ENCODE results near the gene PSPH. TPM values are rescaled to one million over a fixed set of nuclear protein-coding genes. Genes with fewer than 3 reads are reported as not detected.
"Not testable (repeated sequence)": the region's sequence is repeated elsewhere in the genome, so short reads cannot be mapped to it uniquely, and the experiment has no call there.

The PSPH gene
- total and polyA plus RNA-seq, 3 donors from 2014 or later, result 16.6 to 21.5 (median 18.4) TPM

DNA sequence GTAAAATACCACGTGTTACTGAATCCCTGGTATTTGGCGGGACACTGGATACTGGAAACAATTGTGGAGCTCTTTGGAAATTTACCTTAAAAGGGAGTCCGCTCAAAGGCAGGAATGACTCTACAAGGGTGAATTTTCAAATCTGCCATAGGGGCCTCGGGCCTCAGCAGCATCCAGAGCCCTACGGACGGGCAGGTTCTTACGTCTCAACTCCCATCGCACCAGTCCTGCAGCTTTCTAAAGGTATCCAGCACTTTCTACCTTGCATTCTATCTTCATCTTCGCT, 248 bp downstream of the PSPH start:
- H3K27ac ChIP-seq, result peak overlapping the region; percentile 88 to 91
- TF ChIP-seq, protein P1, sequence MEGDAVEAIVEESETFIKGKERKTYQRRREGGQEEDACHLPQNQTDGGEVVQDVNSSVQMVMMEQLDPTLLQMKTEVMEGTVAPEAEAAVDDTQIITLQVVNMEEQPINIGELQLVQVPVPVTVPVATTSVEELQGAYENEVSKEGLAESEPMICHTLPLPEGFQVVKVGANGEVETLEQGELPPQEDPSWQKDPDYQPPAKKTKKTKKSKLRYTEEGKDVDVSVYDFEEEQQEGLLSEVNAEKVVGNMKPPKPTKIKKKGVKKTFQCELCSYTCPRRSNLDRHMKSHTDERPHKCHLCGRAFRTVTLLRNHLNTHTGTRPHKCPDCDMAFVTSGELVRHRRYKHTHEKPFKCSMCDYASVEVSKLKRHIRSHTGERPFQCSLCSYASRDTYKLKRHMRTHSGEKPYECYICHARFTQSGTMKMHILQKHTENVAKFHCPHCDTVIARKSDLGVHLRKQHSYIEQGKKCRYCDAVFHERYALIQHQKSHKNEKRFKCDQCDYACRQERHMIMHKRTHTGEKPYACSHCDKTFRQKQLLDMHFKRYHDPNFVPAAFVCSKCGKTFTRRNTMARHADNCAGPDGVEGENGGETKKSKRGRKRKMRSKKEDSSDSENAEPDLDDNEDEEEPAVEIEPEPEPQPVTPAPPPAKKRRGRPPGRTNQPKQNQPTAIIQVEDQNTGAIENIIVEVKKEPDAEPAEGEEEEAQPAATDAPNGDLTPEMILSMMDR (IDR thresholded peaks at IDR 0.05), result no peak
- TF ChIP-seq POLR2A (IDR thresholded peaks at IDR 0.05), result no peak
- WGBS, 2 donors, result 0 to 1% methylated on average over 9 of the region's 9 CpGs
- no peak for DNase-seq
- peaks cover 34% of the 10 kb centered on the region for H3K4me1 ChIP-seq
- peak overlapping the region; percentile 78 to 95 for H3K4me3 ChIP-seq
- no peaks in the 10 kb centered on the region for H3K27me3 ChIP-seq
- no peaks in the 10 kb centered on the region for H3K36me3 ChIP-seq (ENCODE audit: low read depth, missing control alignments)
- intact Hi-C loops (cut with DNase I; ENCODE audit: low total_unique reads), result no loop called here
- no peaks in the 10 kb centered on the region for H3K9me3 ChIP-seq

DNA sequence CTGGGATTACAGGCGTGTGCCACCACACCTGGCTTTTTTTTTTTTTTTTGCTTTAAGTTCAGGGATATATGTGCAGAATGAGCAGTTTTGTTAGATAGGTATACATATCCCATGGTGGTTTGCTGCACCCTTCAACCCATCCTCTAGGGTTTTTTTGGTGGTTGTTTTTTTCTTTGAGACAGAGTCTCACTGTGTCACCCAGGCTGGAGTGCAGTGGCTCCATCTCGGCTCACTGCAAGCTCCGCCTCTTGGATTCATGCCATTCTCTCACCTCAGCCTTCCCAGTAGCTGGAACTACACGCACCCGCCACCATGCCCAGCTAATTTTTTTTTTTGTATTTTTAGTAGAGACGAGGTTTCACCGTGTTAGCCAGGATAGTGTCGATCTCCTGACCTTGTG, 2.5 kb downstream of the PSPH start:
- H3K36me3 ChIP-seq (ENCODE audit: low read depth, missing control alignments); H3K27me3 ChIP-seq; H3K27ac ChIP-seq; H3K4me3 ChIP-seq; H3K9me3 ChIP-seq; DNase-seq; intact Hi-C loops (cut with DNase I; ENCODE audit: low total_unique reads): not testable (repeated sequence)
- 43 to 67% methylated on average over 8 of the region's 8 CpGs for WGBS, 2 donors
- peaks cover 35% of the 10 kb centered on the region for H3K4me1 ChIP-seq

DNA sequence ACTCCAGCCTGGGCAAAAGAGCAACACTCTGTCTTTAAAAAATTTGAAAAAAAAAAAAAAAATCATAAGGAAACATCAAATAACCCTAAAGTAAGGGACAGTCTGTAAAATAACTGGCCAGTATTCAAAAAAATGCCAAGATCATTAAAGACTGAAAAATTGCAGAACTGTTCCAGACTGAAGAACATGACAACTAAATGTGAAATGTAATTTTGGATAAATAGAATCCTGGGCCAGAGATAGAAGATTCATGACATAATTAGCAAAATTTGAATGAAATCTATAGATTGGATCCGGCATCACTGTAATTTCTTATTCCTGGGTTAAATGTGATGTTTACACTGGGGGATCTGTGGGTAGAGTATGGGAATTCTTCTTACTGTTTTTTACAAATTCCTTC, 3.0 kb downstream of the PSPH start:
- peak overlapping the region in 1 of 2 donors; percentile 25 for H3K27ac ChIP-seq
- TF ChIP-seq POLR2A (IDR thresholded peaks at IDR 0.05), result no peak
- TF ChIP-seq, protein P1 (IDR thresholded peaks at IDR 0.05), result no peak
- intact Hi-C loops (cut with DNase I; ENCODE audit: low total_unique reads), result no loop called here
- WGBS, 2 donors, result 83 to 96% methylated on average over 1 of the region's 1 CpG
- H3K4me3 ChIP-seq, result no peak overlapping the region
- H3K36me3 ChIP-seq (ENCODE audit: low read depth, missing control alignments), result no peaks in the 10 kb centered on the region
- H3K9me3 ChIP-seq, result no peaks in the 10 kb centered on the region
- no peaks in the 10 kb centered on the region for H3K27me3 ChIP-seq
- DNase-seq, result no peak
- H3K4me1 ChIP-seq, result peaks cover 35% of the 10 kb centered on the region

DNA sequence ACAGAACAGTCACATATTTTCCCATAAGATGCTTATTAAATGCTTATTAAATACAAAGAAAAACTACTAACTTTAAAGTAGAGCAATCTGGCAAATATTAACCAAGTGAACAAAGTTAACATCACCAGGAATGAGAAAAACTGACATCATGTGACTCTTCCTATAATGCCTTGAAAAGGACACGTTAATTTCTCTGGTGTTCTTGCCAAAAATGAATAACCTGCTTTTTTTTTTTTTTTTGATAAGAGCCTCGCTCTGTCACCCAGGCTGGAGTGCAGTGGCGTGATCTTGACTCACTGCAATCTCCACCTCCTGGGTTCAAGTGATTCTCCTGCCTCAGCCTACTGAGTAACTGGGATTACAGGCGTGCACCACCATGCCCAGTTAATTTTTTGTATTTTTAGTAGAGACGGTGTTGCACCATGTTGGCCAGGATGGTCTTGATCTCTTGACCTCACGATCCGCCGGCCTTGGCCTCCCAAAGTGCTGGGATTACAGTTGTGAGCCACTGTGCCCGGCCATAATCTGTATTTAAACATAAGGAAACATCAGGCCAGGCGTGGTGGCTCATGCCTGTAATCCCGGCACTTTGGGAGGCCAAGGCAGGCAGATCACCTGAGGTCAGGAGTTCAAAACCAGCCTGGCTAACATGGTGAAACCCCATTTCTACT, 3.7 kb downstream of the PSPH start:
- peak overlapping the region; percentile 18 to 74 for H3K27ac ChIP-seq
- intact Hi-C loops (cut with DNase I; ENCODE audit: low total_unique reads); H3K4me3 ChIP-seq; H3K36me3 ChIP-seq (ENCODE audit: low read depth, missing control alignments); DNase-seq; H3K27me3 ChIP-seq; H3K9me3 ChIP-seq: not testable (repeated sequence)
- 62 to 77% methylated on average over 11 of the region's 11 CpGs for WGBS, 2 donors
- peaks cover 35% of the 10 kb centered on the region for H3K4me1 ChIP-seq

DNA sequence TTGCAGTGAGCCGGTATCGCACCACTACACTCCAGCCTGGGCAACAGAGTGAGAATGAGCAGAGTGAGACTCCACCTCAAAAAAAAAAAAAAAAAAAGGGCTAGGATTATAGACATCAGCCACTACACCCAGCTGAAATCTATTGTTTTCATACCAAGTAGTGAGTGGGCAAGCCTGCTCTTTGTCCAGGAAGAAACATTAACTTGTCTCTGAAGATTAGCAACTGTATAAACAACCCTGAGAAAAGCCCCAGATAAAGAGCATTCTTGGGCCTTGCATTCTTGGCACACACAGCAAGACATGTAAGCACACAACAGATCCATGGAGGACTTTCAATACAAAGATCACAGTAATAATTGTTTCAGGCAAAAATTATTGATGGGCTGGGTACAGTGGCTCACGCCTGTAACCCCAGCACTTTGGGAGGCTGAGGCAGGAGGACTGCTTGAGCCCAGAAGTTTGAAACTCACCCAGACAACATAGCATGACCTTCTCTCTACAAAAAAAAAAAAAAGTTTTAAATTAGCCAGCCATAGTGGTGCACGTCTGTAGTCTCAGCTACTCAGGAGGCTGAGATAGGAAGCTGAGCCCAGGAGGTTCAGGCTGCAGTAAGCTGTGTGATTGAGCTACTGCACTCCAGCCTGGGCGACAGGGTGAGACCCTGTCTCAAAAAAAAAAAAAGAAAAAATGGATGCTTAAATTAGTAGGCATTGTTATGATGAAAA, 4.4 kb downstream of the PSPH start:
- WGBS, 2 donors, result 24 to 34% methylated on average over 5 of the region's 5 CpGs
- intact Hi-C loops (cut with DNase I; ENCODE audit: low total_unique reads), result no loop called here
- Histone ChIP-seq H3K9me3 (no peaks in the 10 kb centered on the region), H3K27ac (peak overlapping the region; percentile 67 to 74), H3K4me1 (peaks cover 35% of the 10 kb centered on the region), H3K27me3 (no peaks in the 10 kb centered on the region), H3K36me3 (ENCODE audit: low read depth, missing control alignments) (no peaks in the 10 kb centered on the region), H3K4me3 (no peak overlapping the region)
- TF ChIP-seq, protein P1 (IDR thresholded peaks at IDR 0.05), result no peak
- no peak for TF ChIP-seq POLR2A (IDR thresholded peaks at IDR 0.05)
- peak; percentile 47 for DNase-seq

DNA sequence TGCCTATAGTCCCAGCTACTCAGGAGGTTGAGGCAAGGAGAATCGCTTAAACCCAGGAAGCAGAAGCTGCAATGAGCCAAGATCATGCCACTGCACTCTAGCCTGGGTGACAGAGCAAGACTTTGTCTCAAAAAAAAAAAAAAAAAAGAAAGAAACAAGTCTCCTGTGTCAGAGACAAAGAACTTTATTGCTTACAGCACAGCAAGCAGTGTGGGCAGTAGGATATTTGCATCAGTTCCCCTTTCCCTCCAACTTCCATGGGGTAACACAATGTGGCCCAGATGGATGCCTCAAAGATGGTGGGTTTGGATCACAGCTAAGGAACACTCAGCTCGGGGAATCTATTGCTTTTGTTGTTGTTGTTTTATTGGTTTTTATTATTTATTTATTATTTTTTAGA, 5.5 kb downstream of the PSPH start:
- peak overlapping the region in 1 of 2 donors; percentile 67 for H3K27ac ChIP-seq

More for the DNA sequence above, 5.5 kb downstream of the PSPH start:
- 92 to 97% methylated on average over 2 of the region's 2 CpGs for WGBS, 2 donors
- DNase-seq; H3K27me3 ChIP-seq; H3K36me3 ChIP-seq (ENCODE audit: low read depth, missing control alignments); H3K9me3 ChIP-seq; H3K4me3 ChIP-seq; intact Hi-C loops (cut with DNase I; ENCODE audit: low total_unique reads): not testable (repeated sequence)
- H3K4me1 ChIP-seq, result peaks cover 34% of the 10 kb centered on the region

All from testis (tissue), 3 donors.